HEK293T (cell line): Measurements from ENCODE around the gene XIRP2.

ENCODE experiments used
- ARNT ChIP-seq: fragments of 450-650 bp; IDR thresholded peaks from 2 replicates; pipeline ENCODE4 v1.6.1; 2017; ENCODE audit warnings: mild to moderate bottlenecking
- ELF4 ChIP-seq: fragments of 450-650 bp; IDR thresholded peaks from 2 replicates; pipeline ENCODE4 v1.6.1; 2017; ENCODE audit warnings: antibody characterized with exemption
- HDGF ChIP-seq: fragments of 450-650 bp; IDR thresholded peaks from 2 replicates; pipeline ENCODE4 v1.6.1; 2017; ENCODE audit warnings: antibody characterized with exemption, borderline replicate concordance
- SP1 ChIP-seq: fragments of 450-650 bp; IDR thresholded peaks from 2 replicates; pipeline ENCODE4 v1.6.1; 2017
- SUZ12 ChIP-seq: fragments of 450-650 bp; IDR thresholded peaks from 2 replicates; pipeline ENCODE4 v1.6.1; 2016; ENCODE audit warnings: mild to moderate bottlenecking

DNA sequence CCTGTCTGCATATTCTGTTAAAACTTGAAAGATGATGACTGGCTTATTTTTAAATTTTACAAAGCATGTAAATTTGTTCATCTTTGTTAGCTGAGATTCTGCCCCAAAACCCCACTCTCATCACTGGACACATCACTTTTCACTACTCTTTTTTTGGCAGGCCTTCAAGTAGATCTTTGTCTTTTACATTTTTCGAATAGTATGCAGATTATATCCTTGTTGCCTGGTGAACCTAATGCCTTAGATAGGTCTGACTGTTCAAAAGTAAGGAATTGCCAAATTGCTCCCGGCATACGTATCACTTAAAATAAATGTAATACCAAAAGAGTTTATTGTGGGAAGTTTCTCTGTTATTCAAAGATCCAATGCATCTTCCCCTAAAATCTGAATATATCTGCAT, 303.3 kb downstream of the XIRP2 start:
- TF ChIP-seq ELF4: no peak
- no peak for TF ChIP-seq SP1
- no peak for TF ChIP-seq ARNT
- no peak for TF ChIP-seq HDGF
- TF ChIP-seq SUZ12: no peak
